Stimulated activated naive CD8-positive, alpha-beta T cell treated with anti-CD3 and anti-CD28 coated beads, Interleukin-15, amount 100 ng/mL, for 72 hours (primary cell): Measurements from ENCODE around the gene KIRREL3.
A peak's percentile ranks its signal among the peaks of the same experiment; 100 is the strongest.
"Not testable (repeated sequence)": the region's sequence is repeated elsewhere in the genome, so short reads cannot be mapped to it uniquely, and the experiment has no call there.

Source experiments
- ATAC-seq: fragments of 150-1000 bp; cut with Tn5 transposase; 2 replicates; pipeline ENCODE4 v1.10.0; 2021; ENCODE audit warnings: mild to moderate bottlenecking, moderate library complexity
- DNase-seq, 2 donors: peaks; one replicate each; pipeline ENCODE4 v3.0.0; 2021 to 2022
- H3K27ac Mint-ChIP-seq, 2 donors: one replicate each; pipeline ENCODE4 v1.8.0; 2022; ENCODE audit warnings: mild to moderate bottlenecking in 2 of 2, mixed read lengths in 2 of 2, moderate library complexity in 2 of 2
- H3K27me3 Mint-ChIP-seq: one replicate; pipeline ENCODE4 v1.8.0; 2022; ENCODE audit warnings: mixed read lengths
- H3K4me1 Mint-ChIP-seq: one replicate; pipeline ENCODE4 v1.8.0; 2022; ENCODE audit warnings: mild to moderate bottlenecking, mixed read lengths
- H3K4me3 Mint-ChIP-seq, 2 donors: one replicate each; pipeline ENCODE4 v1.8.0; 2022; ENCODE audit warnings: mild to moderate bottlenecking in 2 of 2, mixed read lengths in 2 of 2, moderate library complexity in 1 of 2
- H3K9me3 Mint-ChIP-seq, 2 donors: one replicate each; pipeline ENCODE4 v1.8.0; 2022; ENCODE audit warnings: mixed read lengths in 2 of 2

Gene KIRREL3

DNA sequence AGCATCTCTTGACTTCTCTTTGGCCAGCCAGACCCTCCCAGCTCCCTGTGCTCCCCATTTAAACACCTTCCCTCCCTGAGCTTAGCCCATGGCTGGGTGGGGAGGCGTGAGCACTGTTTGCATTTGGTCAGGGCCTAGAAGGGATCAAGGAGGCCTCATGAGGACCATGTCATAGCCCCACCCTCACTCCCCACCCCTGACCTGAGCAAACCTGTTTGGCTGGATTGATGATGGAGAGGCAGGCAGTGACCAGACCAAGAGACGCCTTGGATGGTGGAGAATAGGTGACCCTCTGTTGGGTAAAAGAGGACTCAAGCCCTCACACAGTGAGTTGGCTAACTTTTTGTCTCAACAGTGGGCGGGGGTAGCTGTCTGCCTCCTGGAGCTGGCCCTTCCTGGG lies 595.2 kb downstream of the KIRREL3 start:
- Mint-ChIP-seq H3K27ac (peak overlapping the region in 1 of 2 donors; percentile 41), H3K27me3 (no peaks in the 10 kb centered on the region), H3K9me3 (no peaks in the 10 kb centered on the region)

DNA sequence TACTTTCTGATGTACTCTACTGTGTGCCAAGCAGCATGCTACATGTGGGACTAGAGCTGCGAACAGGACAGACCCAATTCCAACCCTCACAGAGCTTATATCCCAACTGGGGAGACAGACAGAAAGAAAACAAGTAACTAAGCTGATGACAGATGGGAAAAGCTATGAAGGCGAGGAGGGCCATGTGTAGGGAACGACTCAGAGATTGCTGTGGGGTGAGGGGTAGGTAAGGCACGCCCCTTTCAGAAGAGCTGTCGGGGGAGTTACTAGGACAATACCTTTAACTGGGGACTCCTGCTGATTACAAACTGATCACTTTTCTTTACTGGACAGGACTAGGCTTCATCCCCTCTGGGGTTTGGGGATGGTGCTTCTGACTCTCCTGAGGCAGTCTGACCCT lies 596.2 kb downstream of the KIRREL3 start:
- H3K4me1 Mint-ChIP-seq = no peaks in the 10 kb centered on the region

More for the DNA sequence above, 595.2 kb downstream of the KIRREL3 start:
- DNase-seq (no peak), ATAC-seq (no peak)
- Mint-ChIP-seq H3K4me1 (no peaks in the 10 kb centered on the region), H3K4me3 (no peak overlapping the region)

DNA sequence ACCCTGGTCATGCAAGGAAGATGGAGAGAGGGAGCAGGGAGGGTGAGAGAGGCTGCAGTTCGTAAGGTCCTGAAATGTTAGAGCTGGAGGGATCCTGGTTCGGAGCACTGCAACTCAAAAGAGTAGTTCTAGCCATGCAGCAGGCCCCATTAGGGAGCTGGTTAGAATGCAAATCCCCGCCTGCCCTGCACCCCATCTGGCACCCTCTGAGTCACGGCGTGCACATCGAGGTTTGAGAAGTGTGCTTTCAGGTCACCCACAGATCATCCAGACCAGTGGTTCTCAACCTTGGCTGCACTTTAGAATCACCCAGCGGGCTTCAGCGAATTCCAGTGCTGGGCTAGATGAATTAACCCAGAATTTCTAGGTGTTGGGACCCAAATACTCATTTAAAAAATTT lies 596.9 kb downstream of the KIRREL3 start:
- Mint-ChIP-seq H3K4me3 (no peak overlapping the region), H3K9me3 (no peaks in the 10 kb centered on the region), H3K4me1 (no peaks in the 10 kb centered on the region), H3K27me3 (no peaks in the 10 kb centered on the region), H3K27ac (no peak overlapping the region)
- no peak for ATAC-seq
- DNase-seq = no peak

More for the DNA sequence above, 596.2 kb downstream of the KIRREL3 start:
- no peaks in the 10 kb centered on the region for H3K9me3 Mint-ChIP-seq
- peak overlapping the region in 1 of 2 donors; percentile 3 for H3K27ac Mint-ChIP-seq
- H3K4me3 Mint-ChIP-seq = no peak overlapping the region
- ATAC-seq (no peak), DNase-seq (no peak)
- H3K27me3 Mint-ChIP-seq = no peaks in the 10 kb centered on the region

DNA sequence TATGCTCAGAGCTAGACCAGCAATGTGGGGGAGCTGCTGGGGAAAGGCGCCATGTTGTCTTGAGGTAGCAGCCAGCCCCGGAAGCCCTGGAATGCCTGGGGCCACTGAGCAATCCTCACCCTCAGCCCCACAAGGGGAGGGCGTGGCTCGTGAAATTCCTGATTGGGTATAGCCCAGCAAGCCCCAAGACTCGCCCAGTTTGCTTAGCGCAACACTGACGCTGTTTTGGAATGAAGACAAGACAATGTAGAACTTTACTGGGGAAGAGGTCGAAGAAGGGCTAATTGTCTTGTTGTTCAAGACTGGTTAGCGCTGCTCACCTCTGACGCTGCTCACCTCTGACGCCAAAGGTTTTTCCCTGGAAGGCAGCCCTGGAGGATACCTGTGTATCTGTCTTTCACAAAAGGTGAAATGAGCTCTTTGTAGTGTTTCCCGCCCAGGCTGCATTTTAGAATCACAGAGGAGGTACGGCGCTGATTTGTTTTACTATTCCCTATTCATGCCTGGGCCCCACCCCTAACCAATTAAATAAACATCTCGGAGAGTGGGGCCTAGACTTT lies 597.5 kb downstream of the KIRREL3 start:
- H3K27ac Mint-ChIP-seq = no peak overlapping the region
- no peak overlapping the region for H3K4me3 Mint-ChIP-seq
- no peaks in the 10 kb centered on the region for H3K27me3 Mint-ChIP-seq
- no peaks in the 10 kb centered on the region for H3K9me3 Mint-ChIP-seq
- no peaks in the 10 kb centered on the region for H3K4me1 Mint-ChIP-seq
- DNase-seq (no peak), ATAC-seq (no peak)

DNA sequence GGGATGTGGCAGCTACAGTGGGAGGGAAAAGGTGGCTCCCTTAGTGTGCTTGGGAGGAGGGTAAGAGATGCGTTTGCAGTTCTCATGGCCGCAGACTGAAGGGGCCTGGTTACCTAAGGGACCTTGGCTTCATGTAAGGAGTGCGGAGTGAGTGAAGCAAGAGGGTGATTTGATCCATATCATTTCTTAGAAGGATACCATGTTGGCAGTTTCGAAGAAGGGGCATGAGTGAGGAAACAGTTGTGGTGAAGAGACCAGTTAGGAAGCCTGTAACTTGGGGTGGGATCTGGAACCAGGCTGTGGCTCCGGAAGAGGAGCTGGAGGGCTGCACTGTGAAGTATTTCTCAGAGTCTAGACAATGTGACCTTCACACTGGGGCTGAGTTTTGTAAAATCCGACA lies 600.1 kb downstream of the KIRREL3 start:
- Mint-ChIP-seq H3K9me3 (no peaks in the 10 kb centered on the region), H3K4me1 (no peaks in the 10 kb centered on the region), H3K4me3 (no peak overlapping the region), H3K27me3 (no peaks in the 10 kb centered on the region), H3K27ac (no peak overlapping the region)
- DNase-seq (no peak), ATAC-seq (no peak)

DNA sequence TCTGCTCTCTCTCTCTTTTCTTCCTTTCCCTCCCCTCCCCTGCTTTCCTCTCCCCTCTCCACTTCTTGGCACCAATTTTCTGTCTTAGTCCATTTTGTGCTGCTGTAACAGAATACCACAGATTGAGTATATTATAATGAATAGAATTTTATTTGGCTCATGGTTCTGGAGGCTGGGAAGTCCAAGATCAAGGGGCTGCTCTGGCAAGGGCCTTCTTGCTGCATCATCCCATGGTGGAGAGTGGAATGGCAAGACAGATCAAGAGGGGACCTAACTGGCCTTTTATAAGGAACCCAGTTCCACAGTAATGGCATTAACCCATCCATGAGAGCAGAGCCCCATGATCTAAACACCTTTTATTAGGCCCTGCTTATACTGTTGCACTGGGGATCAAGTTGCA lies 600.6 kb downstream of the KIRREL3 start:
- H3K9me3 Mint-ChIP-seq = no peaks in the 10 kb centered on the region
- ATAC-seq = no peak

DNA sequence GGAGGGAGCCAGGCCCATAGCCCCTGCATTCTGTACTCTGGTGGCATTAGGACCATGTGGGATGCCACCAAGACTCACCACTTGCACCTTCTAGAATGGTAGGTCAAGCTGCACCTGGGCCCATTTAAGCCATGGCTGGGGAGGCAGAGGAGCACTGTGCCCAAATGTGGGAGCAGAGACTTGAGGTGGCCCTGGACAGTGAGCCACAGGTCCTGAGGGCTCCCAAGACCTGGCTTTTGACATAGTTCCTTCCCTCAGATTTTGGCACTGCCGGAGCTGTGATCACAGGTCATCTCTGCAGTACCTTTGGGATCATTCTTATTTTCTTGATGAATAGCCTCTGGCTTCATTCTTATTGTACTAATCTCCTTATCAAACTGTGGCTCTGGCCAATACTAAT lies 601.8 kb downstream of the KIRREL3 start:
- DNase-seq (no peak), ATAC-seq (no peak)
- no peak overlapping the region for H3K27ac Mint-ChIP-seq
- H3K27me3 Mint-ChIP-seq = no peaks in the 10 kb centered on the region
- no peak overlapping the region for H3K4me3 Mint-ChIP-seq
- no peaks in the 10 kb centered on the region for H3K4me1 Mint-ChIP-seq
- H3K9me3 Mint-ChIP-seq = no peaks in the 10 kb centered on the region

More for the DNA sequence above, 600.6 kb downstream of the KIRREL3 start:
- no peak overlapping the region for H3K27ac Mint-ChIP-seq
- DNase-seq = no peak
- no peak overlapping the region for H3K4me3 Mint-ChIP-seq
- H3K4me1 Mint-ChIP-seq = no peaks in the 10 kb centered on the region
- H3K27me3 Mint-ChIP-seq = no peaks in the 10 kb centered on the region

DNA sequence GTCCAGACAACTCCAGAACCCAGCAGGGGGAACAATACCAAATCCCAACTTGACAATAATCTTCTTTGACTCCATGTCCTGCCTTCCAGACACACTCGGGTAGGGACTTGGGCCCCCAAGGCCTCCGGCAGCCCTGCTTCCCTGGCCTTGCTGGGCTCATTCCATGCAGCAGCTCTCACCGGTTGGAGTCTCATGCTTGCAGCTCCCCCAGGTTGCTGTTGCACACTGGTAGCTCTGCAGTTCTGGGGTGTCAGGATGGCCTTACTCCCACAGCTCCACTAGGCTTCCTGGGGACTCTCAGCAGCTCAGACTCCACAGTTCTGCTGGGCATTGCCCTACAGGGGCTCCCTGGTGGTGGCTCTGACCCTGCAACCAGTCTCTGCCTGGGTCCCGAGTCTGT lies 602.3 kb downstream of the KIRREL3 start:
- no peak for ATAC-seq
- no peak for DNase-seq
- H3K4me1 Mint-ChIP-seq = peaks cover under 1% of the 10 kb centered on the region
- H3K27ac Mint-ChIP-seq = no peak overlapping the region
- no peaks in the 10 kb centered on the region for H3K9me3 Mint-ChIP-seq
- H3K27me3 Mint-ChIP-seq = no peaks in the 10 kb centered on the region
- no peak overlapping the region for H3K4me3 Mint-ChIP-seq

DNA sequence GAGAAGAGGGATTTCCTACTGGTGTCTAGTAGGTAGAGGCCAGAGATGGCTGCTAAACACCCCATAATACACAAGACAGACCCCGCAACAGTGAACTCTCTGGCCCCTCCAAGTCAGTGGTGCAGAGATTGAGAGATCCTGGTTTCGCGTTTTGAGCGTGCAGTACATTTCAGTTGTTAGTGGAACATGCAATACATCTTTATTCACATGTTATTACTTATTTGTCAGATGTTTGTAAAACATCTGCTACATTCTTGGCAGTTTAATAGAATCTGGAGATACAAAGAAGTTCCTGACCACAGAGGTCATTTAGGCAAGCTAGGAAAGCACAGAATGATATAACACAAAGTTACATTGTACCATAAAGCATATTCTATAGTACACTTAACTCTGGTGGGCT lies 603.6 kb downstream of the KIRREL3 start:
- Mint-ChIP-seq H3K4me3 (no peak overlapping the region), H3K9me3 (no peaks in the 10 kb centered on the region), H3K4me1 (peaks cover 11% of the 10 kb centered on the region), H3K27ac (no peak overlapping the region), H3K27me3 (no peaks in the 10 kb centered on the region)
- no peak for DNase-seq
- ATAC-seq = no peak

DNA sequence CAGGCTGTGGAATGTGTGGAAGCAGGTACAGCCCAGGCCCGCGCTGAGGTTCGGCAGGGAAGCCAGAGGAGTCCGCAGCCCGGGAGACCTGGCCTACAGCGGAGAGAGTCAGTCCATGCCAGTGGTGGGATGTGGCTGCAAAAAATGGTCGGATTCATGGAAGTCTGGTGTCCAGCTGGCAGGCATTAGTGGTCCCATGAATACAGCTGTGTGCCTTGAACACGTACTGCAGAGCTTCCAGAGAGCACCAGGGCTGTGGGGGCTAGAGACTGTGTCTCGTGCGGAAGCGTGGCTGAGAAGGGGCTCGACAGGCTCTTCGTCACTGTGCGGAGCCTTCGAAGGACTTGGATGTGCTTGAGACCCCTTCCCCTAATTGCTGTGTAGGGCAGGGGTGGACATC lies 604.3 kb downstream of the KIRREL3 start:
- ATAC-seq, H3K4me3 Mint-ChIP-seq, H3K9me3 Mint-ChIP-seq, H3K27me3 Mint-ChIP-seq, H3K27ac Mint-ChIP-seq, DNase-seq: not testable (repeated sequence)
- H3K4me1 Mint-ChIP-seq = peaks cover 11% of the 10 kb centered on the region

DNA sequence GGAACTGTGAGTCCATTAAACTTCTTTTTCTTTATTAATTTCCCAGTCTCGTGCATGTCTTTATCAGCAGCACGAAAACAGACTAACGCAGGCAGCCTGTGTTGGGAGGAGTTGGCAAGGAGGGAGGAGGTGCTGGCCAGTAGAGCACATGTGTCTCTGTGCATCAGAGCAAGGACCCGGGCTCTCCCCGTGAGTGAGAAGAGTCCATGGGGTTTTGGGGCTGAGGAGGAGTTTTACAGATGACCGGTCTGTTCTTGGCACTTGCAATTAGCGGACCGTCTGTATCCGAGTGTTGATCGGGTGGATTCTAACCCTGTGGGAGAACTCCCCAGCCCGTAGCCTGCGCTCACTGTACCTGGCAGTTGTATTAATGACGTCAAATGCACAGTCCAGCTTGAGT lies 604.8 kb downstream of the KIRREL3 start:
- DNase-seq, H3K9me3 Mint-ChIP-seq, H3K27ac Mint-ChIP-seq, H3K4me3 Mint-ChIP-seq, ATAC-seq, H3K27me3 Mint-ChIP-seq: not testable (repeated sequence)
- H3K4me1 Mint-ChIP-seq = peaks cover 11% of the 10 kb centered on the region

DNA sequence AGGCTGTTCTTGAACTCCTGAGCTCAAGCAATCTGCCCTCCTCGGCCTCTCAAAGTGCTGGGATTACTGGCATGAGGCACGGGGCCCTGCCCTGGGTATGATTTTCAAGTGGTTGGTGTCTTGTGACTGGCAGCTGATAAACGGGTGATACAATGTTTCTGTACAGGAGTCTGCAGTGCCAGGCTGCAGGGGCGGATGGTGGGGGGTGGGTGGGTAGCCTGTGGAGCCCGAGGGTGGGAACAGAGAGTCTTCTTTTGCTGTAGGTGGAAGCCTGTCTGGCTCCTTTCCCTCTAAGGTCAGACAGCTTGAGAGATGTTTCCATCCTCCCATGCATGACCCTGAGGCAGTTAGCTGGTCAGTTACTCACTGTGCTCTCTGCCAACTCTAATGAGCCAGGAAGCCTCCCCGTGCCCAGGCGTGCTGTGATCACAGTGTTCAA lies 605.9 kb downstream of the KIRREL3 start:
- not testable (repeated sequence) for H3K27me3 Mint-ChIP-seq, ATAC-seq, H3K9me3 Mint-ChIP-seq, H3K27ac Mint-ChIP-seq, H3K4me3 Mint-ChIP-seq, DNase-seq
- peaks cover 11% of the 10 kb centered on the region for H3K4me1 Mint-ChIP-seq

DNA sequence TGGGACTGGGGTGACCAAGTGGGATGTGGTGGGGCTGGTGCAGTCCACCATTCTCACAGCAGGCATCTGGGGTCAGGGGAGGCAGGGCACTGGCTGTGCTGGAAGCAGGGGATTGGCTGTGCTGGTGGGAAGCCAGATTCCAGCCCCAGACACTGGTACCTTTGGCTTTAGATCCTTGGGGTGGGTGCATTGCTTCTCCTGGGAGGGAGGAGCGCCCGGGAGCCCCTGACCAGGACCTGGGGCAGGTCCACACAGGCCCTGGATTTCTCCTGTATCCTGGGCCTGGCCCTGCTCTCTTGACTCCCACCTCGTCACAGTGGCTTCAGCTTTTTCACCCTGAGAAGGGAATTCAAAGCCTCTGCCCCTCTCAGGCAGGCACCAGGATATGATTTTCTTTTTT lies 606.5 kb downstream of the KIRREL3 start:
- no peaks in the 10 kb centered on the region for H3K9me3 Mint-ChIP-seq
- no peaks in the 10 kb centered on the region for H3K27me3 Mint-ChIP-seq
- no peak overlapping the region for H3K4me3 Mint-ChIP-seq

DNA sequence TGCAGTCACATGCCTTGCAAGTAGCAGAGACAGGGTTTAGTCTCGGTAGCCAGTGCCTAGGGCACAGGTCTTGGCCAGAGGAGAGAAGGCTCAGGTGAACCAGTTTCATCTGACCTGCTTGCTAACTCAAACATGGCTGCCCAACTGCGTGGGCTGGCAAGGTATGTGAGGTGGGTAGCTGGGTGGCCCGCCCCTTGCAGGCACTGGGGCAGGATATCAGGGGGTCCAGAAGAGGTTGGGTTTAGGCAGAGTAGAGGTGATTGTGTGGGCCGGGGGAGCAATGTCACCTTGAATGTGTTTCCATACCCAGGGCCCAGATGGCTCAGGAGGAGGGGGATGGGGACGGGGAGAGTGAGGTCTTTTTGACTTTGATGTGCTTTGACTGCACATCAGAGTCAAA lies 607.4 kb downstream of the KIRREL3 start:
- no peaks in the 10 kb centered on the region for H3K9me3 Mint-ChIP-seq
- DNase-seq = no peak
- no peak overlapping the region for H3K4me3 Mint-ChIP-seq
- H3K27ac Mint-ChIP-seq = no peak overlapping the region
- H3K4me1 Mint-ChIP-seq = peaks cover 11% of the 10 kb centered on the region
- no peaks in the 10 kb centered on the region for H3K27me3 Mint-ChIP-seq
- ATAC-seq = no peak

More for the DNA sequence above, 606.5 kb downstream of the KIRREL3 start:
- DNase-seq (no peak), ATAC-seq (no peak)
- Mint-ChIP-seq H3K27ac (no peak overlapping the region), H3K4me1 (peaks cover 11% of the 10 kb centered on the region)

DNA sequence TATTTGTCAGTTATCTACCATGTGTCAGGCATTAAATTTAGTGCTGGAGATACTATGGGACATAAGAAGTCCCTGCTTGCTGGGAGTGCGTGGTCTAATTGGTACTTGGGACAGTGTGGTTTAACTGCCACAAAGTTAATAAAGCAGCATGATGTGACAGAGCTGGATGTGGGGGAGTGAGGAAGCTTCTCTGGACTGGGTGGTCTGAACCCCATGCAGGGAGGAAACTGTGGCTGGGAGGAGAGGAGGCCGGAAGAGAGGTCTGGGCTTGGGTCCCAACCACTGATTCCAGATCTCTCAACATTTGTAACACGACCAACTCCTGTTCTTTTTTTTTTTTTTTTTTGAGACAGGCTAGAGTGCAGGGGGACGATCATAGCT lies 607.9 kb downstream of the KIRREL3 start:
- Mint-ChIP-seq H3K27me3 (no peaks in the 10 kb centered on the region), H3K4me3 (no peak overlapping the region), H3K4me1 (peaks cover 11% of the 10 kb centered on the region), H3K9me3 (no peaks in the 10 kb centered on the region), H3K27ac (peak overlapping the region in 1 of 2 donors; percentile 3)
- ATAC-seq = no peak
- DNase-seq = no peak

DNA sequence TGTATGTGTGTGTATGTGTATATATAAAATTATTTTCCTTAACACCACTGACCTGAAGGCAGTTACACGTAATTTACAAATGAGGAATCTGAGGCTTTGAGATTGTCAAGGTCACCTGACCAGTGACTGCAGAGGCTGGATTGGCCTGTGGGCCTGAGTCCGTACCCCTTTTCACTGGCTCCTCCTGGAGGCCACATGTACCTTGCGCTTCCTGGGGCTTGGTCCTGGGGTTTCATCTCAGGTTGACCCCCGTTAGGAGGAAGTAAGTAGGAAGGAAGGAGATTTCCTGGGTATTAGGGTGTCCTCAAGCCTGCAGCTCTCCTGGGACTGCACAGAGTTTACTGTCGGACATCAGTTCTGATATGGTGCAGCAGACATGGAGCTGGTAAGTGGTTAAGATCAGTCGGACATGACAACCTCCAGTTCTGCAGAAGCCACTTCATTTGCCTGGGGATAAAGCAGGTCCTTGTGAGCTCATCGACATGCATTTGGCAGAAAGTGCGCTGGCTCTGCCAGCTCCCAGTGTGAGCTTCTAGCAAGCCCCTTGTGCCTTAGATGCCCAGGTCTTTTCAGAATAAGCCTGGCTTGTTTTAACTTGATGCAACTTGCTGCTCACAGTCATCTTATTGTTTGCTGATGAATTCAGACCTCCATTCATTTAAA lies 608.5 kb downstream of the KIRREL3 start:
- ATAC-seq (no peak), DNase-seq (no peak)
- Mint-ChIP-seq H3K27me3 (no peaks in the 10 kb centered on the region), H3K9me3 (no peaks in the 10 kb centered on the region), H3K4me1 (peaks cover 11% of the 10 kb centered on the region), H3K27ac (no peak overlapping the region), H3K4me3 (no peak overlapping the region)
